HG02763 (cell line): ENCODE measurements around the gene OR10G6.
"Not testable (repeated sequence)": the region's sequence is repeated elsewhere in the genome, so short reads cannot be mapped to it uniquely, and the experiment has no call there.

ENCODE experiments used
- ATAC-seq: cut with Tn5 transposase; IDR thresholded peaks from one replicate; pipeline ENCODE4 v1.9.1; 2021; ENCODE audit warnings: mild to moderate bottlenecking, moderate library complexity; ENCODE audit not compliant: unreplicated experiment

OR10G6 gene, protein sequence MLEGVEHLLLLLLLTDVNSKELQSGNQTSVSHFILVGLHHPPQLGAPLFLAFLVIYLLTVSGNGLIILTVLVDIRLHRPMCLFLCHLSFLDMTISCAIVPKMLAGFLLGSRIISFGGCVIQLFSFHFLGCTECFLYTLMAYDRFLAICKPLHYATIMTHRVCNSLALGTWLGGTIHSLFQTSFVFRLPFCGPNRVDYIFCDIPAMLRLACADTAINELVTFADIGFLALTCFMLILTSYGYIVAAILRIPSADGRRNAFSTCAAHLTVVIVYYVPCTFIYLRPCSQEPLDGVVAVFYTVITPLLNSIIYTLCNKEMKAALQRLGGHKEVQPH

DNA sequence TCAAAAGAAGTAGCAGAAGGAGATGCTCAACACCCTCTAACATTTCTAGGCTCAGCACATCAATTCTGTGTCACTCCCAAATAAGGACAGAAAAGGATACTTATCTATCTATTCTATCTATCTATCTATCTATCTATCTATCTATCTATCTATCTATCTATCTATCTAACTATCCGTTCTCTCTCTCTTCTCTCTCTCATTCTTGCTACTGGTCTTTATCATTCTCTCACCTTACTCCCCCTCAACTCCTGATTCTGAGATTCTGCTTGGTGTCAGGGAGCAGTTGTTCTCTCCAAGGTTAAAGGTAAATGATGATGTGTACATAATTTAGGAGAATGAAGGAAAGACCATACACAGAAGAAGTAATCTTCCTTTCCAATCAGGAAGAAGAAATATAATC, at the start of gene OR10G6:
TSS of gene OR10G6 (minus strand) at position 43 of the 400 bp plus-strand sequence. CDS start at position 43, 0 bp downstream.
- ATAC-seq: no peak

DNA sequence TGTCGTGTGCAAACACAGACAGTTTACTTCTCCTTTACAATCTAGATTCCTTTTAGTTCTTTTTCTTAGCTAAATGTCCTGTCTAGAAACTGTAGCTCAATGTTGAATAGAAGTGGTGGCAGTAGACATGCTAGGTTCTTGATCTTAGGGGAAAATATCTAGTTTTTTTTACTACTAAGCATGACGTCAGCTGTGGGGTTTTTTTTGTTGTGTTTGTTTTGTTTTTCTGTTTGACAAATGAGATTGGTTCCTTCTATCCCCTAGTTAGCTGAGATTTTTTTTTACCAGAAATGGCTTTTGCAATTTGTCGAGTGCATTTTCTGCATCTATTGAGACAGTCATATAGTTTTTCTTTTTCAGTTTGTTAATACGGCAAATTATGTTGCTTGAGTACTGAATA, 48.5 kb upstream of the OR10G6 start:
- no peak for ATAC-seq

DNA sequence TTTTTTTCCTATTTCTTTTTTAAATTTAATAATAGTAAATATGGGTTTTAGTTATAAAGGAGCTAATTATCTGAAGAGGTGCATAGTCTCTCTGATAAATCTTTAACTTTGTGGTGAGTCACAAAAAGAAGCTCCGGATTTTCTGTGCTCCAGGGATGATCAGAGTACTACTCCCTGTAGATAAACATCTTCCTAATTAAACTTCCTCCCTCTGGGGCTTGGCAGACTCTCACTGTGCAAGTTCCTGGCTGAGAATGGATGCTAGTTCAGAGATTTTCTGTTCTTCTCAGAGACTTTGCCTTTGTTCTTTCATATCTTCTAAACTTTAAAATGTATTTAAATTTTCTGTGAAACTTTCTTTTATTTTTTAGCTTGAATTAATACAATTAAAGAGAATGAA, 46.3 kb upstream of the OR10G6 start, which contains the start of gene OR10G7:
TSS of gene OR10G7 (minus strand) at position 72 of the 400 bp plus-strand sequence. CDS start 2,324 bp downstream, outside the sequence.
- no peak for ATAC-seq

DNA sequence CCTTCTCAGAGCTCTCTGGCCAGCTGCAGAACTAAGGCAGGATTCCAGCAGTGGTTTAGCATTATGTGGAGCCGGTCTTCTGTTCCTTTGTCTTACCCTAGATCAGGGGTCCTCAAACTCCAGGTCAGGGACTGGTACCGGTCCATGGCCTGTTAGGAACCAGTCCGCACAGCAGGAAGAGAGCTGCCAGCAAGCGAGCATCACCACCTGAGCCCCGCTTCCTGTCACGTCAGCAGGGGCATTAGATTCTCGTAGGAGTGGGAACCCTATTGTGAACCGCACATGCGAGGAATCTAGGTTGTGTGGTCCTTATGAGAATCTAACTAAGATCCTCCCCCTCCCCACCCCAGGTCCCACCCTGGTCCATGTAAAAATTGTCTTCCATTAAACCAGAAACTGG, 44.6 kb upstream of the OR10G6 start:
- no peak for ATAC-seq

DNA sequence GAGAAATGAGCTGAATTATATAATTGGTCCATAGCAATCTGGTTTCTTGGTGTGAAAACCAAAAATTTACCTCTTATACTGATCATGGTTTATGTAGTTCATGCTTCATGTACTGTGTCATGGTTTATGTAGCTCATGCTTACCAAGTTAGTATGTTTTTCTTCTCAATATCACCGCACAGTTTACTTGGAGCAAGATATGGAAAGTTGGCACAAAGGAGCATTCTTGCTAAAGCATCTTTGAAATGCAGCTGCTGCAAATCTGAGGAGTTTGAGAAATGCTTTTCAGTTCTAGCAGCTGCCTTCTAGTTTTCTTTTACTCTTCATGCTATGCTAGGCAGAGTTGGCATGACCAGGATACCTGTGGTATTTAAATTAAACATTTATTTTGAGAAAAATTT, 41.7 kb upstream of the OR10G6 start:
- no peak for ATAC-seq

DNA sequence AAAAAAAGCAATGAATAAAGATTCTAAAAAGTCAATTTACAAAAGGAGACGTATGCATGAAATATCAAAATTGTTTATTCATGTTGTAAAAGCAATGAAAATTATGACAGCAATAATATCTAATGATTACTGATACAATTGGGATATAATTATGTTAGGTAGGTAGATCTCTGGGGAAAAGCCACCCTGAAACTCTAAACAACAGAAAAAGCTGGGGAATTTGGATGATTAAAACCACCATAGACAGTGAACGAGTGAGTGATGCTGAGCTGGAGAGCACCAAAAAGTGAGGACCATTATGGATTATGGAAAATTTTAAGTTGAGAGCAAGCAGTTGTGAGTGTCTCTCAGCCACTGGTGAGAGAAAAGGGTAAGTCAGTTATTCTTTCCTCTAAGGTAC, 31.5 kb upstream of the OR10G6 start, which contains the start of gene OR10G8:
TSS of gene OR10G8 (plus strand) at position 301 of the 400 bp plus-strand sequence. CDS start 2,825 bp downstream, outside the sequence.
- no peak for ATAC-seq

DNA sequence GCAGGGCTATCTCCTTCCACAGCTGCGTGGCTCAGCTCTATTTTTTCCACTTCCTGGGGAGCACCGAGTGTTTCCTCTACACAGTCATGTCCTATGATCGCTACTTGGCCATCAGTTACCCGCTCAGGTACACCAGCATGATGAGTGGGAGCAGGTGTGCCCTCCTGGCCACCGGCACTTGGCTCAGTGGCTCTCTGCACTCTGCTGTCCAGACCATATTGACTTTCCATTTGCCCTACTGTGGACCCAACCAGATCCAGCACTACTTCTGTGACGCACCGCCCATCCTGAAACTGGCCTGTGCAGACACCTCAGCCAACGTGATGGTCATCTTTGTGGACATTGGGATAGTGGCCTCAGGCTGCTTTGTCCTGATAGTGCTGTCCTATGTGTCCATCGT, 20.9 kb upstream of the OR10G6 start:
- not testable (repeated sequence) for ATAC-seq

DNA sequence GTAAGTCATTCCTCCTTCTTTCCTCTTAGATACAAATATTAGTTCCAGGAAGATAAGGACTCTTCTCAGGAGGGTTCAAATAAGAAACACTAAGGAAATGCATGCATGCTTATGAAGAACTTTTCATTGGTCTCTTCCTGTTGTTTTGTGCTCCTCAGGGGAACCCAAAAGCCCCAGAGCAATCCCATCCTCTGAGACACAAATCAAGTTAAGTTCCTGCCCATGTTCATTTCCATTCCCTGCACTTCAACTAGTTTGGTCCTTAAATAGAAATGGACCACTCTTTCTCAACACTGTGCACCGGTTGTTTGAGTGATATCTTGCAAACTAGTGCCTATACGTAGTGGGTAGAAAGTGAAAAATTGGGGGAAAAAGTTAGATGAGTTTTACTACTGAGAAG, 17.7 kb upstream of the OR10G6 start, which contains the start of gene OR10G4:
TSS of gene OR10G4 (plus strand) at position 301 of the 400 bp plus-strand sequence. CDS start 2,578 bp downstream, outside the sequence.
- ATAC-seq: no peak

DNA sequence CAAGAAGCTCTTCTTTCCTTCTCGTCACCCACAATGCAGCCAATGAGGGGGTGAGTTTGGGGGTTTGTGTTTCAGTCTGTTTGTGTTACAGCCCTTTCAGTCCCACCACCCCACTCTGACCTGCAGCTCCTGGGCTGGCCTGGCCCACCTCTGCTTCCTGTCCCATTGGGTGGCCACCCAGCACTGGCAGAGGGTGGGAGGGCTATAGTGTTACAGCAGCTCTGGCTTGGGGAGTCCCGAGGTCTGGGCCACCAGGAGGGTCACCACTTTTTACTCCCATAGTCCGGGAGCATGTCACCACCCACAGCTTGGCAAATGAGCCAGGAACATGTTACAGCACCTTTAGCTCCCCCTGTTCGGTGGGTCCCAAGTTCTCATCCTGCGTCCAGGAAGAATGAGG, 15.7 kb downstream of the OR10G6 start:
- no peak for ATAC-seq

DNA sequence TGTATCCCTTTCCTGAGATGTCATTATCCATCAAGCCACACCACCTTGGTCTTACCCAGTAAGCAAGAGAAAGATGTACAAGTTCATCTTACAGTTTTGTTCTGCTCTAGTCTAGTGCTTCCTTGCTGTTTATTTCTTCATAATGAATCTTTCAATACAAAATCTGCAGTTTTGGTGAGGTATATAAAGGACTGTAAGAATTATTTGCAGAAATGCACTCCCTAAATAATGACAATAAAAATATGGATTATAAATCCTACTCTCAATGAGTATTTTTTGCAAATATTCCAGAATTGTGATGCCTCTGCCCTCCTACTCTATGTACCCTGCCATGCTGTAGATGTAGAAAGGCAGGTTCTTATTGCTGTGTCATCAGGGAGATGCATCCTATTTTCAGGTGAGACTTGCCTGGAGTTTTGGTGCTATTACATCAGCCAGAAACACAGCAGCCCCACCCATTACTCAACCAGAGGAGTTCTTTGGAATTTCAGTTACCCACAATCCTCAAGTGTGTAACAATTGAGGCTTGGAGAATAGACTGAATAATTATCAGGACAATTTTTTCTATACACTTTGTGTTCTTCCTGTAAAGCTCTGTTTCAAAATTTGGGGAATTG, 17.1 kb downstream of the OR10G6 start, which contains the start of gene OR10S1:
TSS of gene OR10S1 (minus strand) at position 51 of the 617 bp plus-strand sequence. CDS start 117 bp downstream, outside the sequence.
- no peak for ATAC-seq

DNA sequence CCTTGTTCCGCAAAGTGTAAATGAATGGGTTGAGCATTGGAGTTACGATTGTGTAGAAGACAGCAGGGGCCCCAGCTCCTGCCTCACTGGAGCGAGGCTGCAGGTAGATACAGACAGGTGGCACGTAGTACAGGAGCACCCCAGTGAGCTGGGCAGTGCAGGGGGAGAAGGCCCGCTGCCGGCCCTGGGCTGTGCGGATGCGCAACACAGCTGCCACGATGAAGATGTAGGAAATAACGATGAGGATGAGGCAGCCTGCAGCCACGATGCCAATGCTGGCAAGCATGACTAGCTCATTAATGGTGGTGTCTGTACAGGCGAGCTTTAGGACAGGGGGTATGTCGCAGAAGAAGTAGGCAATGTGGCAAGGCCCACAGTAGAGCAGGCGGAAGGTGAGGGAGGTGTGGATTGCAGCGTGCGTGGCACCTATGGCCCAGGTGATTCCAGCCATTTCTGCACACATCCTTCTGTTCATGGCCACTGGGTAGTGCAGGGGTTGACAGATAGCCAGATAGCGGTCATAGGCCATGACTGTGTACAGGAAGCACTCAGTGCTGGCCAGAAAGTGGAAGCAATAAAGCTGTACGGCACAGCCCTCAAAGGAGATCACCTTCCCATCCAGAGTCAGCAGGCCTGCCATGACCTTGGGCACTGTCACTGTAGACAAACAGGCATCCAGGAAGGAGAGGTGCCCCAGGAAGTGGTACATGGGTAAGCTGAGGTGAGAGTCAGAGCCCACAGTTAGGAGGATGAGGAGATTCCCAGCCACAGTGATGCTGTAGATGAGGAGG, 18.0 kb downstream of the OR10G6 start:
- ATAC-seq: no peak

DNA sequence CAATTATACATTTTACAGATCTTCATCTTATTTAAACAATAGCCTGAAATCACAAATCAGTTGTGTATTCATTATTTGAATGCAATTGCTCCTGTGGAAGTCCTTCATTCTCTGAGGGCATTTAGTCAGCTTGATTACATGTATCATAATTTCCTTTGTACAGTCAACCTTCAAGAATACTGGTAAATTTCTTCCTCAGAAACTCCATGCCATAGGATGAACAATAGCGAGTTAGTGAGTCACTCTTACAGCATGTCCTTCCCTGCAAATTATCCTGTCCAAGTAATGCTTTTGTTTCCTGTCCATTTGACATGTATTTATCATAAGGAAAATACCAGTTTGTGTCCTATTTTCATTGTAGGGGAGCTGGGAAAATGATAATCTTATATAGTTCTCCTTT, 21.1 kb downstream of the OR10G6 start:
- no peak for ATAC-seq

DNA sequence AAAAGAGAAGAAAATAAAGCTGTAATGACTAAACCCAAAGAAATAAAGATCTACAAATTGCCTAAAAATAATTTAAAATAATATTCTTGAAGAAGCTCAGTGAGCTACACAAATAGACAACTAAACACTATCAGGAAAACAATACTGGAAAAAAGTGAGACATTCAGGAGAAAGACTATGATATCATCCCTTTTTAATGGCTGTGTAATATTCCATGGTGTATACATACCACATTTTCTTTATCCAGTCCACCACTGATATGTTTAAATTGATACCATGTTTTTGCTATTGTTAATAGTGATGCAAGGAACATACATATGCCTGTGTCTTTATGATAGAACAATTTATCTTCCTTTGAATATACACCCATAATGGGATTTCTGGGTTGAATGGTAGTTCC, 38.2 kb downstream of the OR10G6 start:
- no peak for ATAC-seq

DNA sequence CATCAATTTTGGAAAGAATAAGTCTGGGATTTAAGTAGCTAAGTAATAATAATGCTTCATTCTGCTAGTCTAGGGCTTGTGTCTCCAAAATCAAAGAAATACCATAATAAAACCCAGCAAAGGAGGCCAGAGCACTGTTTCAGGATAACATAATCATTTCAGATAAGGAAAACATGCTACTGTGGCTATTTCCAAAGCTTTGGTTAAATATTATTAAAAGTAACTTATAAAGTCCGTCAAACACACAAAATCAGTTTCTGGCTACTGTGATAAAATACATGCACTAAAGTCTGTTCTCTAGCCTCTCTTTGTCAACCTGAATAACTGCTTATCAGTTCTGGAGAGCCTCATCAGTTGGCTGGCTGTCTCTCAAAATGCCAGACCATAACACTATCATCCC, 49.8 kb downstream of the OR10G6 start:
- no peak for ATAC-seq
